ENCODE data around the gene MKKS. TPM values are rescaled to one million over a fixed set of nuclear protein-coding genes. Genes with fewer than 3 reads are reported as not detected.

MKKS gene
- total RNA-seq, 1 experiment from 2014 or later = 19.9 TPM

GRCh38 chr20:10447028-10447427 is 13.0 kb upstream of the MKKS start (continued):
- TF ChIP-seq ZFX (IDR thresholded peaks at IDR 0.05) (no peak), RAD21 (IDR thresholded peaks at IDR 0.05; ENCODE audit: low read depth) (peak; percentile 21; the same call in 1 of the 2 replicates)

GRCh38 chr20:10445758-10446157 is 11.7 kb upstream of the MKKS start:
- DNase-seq (ENCODE audit: low read depth, low spot score) = no peak
- POLR2A ChIA-PET = no interaction called here
- TF ChIP-seq ZNF274 (IDR thresholded peaks at IDR 0.05; ENCODE audit: low read depth, low read length) (no peak), POLR2A (IDR thresholded peaks at IDR 0.05; ENCODE audit: borderline replicate concordance, extremely low read depth, insufficient read depth, insufficient read length) (no peak), JUND (IDR thresholded peaks at IDR 0.05) (no peak), FOSL1 (IDR thresholded peaks at IDR 0.05; ENCODE audit: low read depth) (no peak), ZFX (IDR thresholded peaks at IDR 0.05) (no peak), EZH2 (IDR thresholded peaks at IDR 0.05) (no peak), SIN3A (IDR thresholded peaks at IDR 0.05; ENCODE audit: low read depth) (no peak), POLR2AphosphoS5 (IDR thresholded peaks at IDR 0.05; ENCODE audit: low read depth, low read length) (no peak), YY1 (IDR thresholded peaks at IDR 0.05; ENCODE audit: extremely low read depth, insufficient replicate concordance, low read depth, low read length) (no peak), CBX3 (IDR thresholded peaks at IDR 0.05; ENCODE audit: low read depth) (no peak), TCF7L2 (IDR thresholded peaks at IDR 0.05; ENCODE audit: borderline replicate concordance, extremely low read depth, insufficient read depth, insufficient read length) (no peak), CEBPB (IDR thresholded peaks at IDR 0.05; ENCODE audit: low read depth) (no peak), CTCF (IDR thresholded peaks at IDR 0.05 in 2 of 3, conservative IDR thresholded peaks at IDR 0.05 in 1 of 3; ENCODE audit: borderline replicate concordance in 1 of 3, insufficient read depth in 1 of 3, low read depth in 2 of 3, low read length in 2 of 3) (no peak), RAD21 (IDR thresholded peaks at IDR 0.05; ENCODE audit: low read depth) (no peak), MAX (IDR thresholded peaks at IDR 0.05) (no peak), ELF1 (IDR thresholded peaks at IDR 0.05; ENCODE audit: borderline replicate concordance, low read depth) (no peak), ATF3 (IDR thresholded peaks at IDR 0.05) (no peak), SRF (IDR thresholded peaks at IDR 0.05; ENCODE audit: low read depth) (no peak), REST (IDR thresholded peaks at IDR 0.05; ENCODE audit: low read depth) (no peak), SP1 (IDR thresholded peaks at IDR 0.05; ENCODE audit: low read depth) (no peak)

More at GRCh38 chr20:10445758-10446157, 11.7 kb upstream of the MKKS start:
- ChIA-PET CTCF (no interaction called here), RAD21 (ENCODE audit: low non-redundant PET in 1 of 2, low total read pairs in 2 of 2, uncharacterized antibody in 2 of 2, unreplicated experiment in 2 of 2) (no interaction called here)
- Histone ChIP-seq H3K9me2 (ENCODE audit: insufficient read depth) (no peaks in the 10 kb centered on the region), H3K27ac (ENCODE audit: low read depth, low read length) (no peak overlapping the region), H2AFZ (ENCODE audit: low read depth, low read length, poor library complexity, severe bottlenecking) (no peak overlapping the region), H3K27me3 (ENCODE audit: insufficient read depth, low read length) (no peaks in the 10 kb centered on the region), H3K4me2 (ENCODE audit: low read length) (no peak overlapping the region), H3K36me3 (ENCODE audit: control insufficient read depth in 1 of 2, insufficient read depth in 2 of 2, low read length in 2 of 2) (no peaks in the 10 kb centered on the region), H3K9ac (ENCODE audit: low read length) (no peak overlapping the region), H3K4me1 (ENCODE audit: control insufficient read depth in 1 of 2, insufficient read depth in 2 of 2, low read length in 2 of 2) (peaks cover 29 to 41% of the 10 kb centered on the region in 2 experiments), H3K9me3 (ENCODE audit: control insufficient read depth in 1 of 2, insufficient read depth in 1 of 2, low read depth in 1 of 2, low read length in 2 of 2) (no peaks in the 10 kb centered on the region), H3K4me3 (replicated peaks in 1 of 2; ENCODE audit: low read depth in 1 of 2, low read length in 2 of 2) (no peak overlapping the region), H3K79me2 (ENCODE audit: insufficient read depth, low read length) (peaks cover 24% of the 10 kb centered on the region), H4K20me1 (ENCODE audit: insufficient read depth) (no peaks in the 10 kb centered on the region)
- intact Hi-C loops (cut with micrococcal nuclease) = no loop called here
- no peak for ATAC-seq
- BruUV-seq (replicated peaks) = no TSS peak

All from HCT116 (cell line).